ENCODE results near the gene RRP15. TPM values are rescaled to one million over a fixed set of nuclear protein-coding genes. Genes with fewer than 3 reads are reported as not detected.

The RRP15 gene
- total RNA-seq, 1 experiment from 2014 or later = 32.1 TPM

- BruUV-seq (replicated peaks) = TSS peak; percentile 71
- ATAC-seq (peak; percentile 14; the same call in 1 of the 2 replicates), DNase-seq (ENCODE audit: low read depth, low spot score) (no peak)
- Histone ChIP-seq H3K27ac (ENCODE audit: low read length) (peak overlapping the region; percentile 100), H3K36me3 (ENCODE audit: control insufficient read depth, insufficient read depth, low read length) (no peaks in the 10 kb centered on the region), H3K27me3 (ENCODE audit: control insufficient read depth, insufficient read depth, low read length) (no peaks in the 10 kb centered on the region), H3K9me3 (ENCODE audit: control insufficient read depth, insufficient read depth, low read depth, low read length) (no peaks in the 10 kb centered on the region), H3K4me3 (ENCODE audit: low read depth in 2 of 2, low read length in 2 of 2) (peak overlapping the region; percentile 97 to 98), H3K4me1 (ENCODE audit: control insufficient read depth, insufficient read depth, low read length) (peaks cover 45% of the 10 kb centered on the region)
- intact Hi-C loops (cut with micrococcal nuclease; ENCODE audit: unreplicated experiment) = loop anchor here (5.0 kb wide), 1 partner anchor 114 kb away; no protein-coding TSS in a partner anchor
- TF ChIP-seq POLR2AphosphoS5 (IDR thresholded peaks at IDR 0.05; ENCODE audit: low read depth, low read length) (peak; percentile 88), TCF7L2 (IDR thresholded peaks at IDR 0.05; ENCODE audit: low read depth, low read length) (no peak), SIN3A (IDR thresholded peaks at IDR 0.05; ENCODE audit: borderline replicate concordance, insufficient read depth, low read depth, low read length) (0 out of 2 replicates have a peak, but pooled peaks have one; percentile 60)
- ChIA-PET POLR2A (no interaction called here), CTCF (interaction anchor here (0.7 kb wide), 1 partner anchor 36 kb away, joined by 3 read pairs; no protein-coding TSS in a partner anchor)
- in situ Hi-C loops (cut with HindIII; ENCODE audit: low pct_unique_long_range_greater_than_20kb, low sequenced_read_pairs) = no loop called here
These were observed 62.9 kb downstream of the RRP15 start for GRCh38 chr1:218347723-218348627.

GRCh38 chr1:218348628-218349071 lies 63.6 kb downstream of the RRP15 start:
- DNase-seq (ENCODE audit: low read depth, low spot score) (no peak), ATAC-seq (no peak)
- in situ Hi-C loops (cut with HindIII; ENCODE audit: low pct_unique_long_range_greater_than_20kb, low sequenced_read_pairs) = no loop called here
- Histone ChIP-seq H3K4me3 (ENCODE audit: low read depth in 2 of 2, low read length in 2 of 2) (peak overlapping the region; percentile 97 to 98), H3K9me3 (ENCODE audit: control insufficient read depth, insufficient read depth, low read depth, low read length) (no peaks in the 10 kb centered on the region), H3K27ac (ENCODE audit: low read length) (peak overlapping the region; percentile 100), H3K4me1 (ENCODE audit: control insufficient read depth, insufficient read depth, low read length) (peaks cover 52% of the 10 kb centered on the region), H3K27me3 (ENCODE audit: control insufficient read depth, insufficient read depth, low read length) (no peaks in the 10 kb centered on the region), H3K36me3 (ENCODE audit: control insufficient read depth, insufficient read depth, low read length) (no peaks in the 10 kb centered on the region)
- ChIA-PET POLR2A (interaction anchor here (1.0 kb wide), 1 partner anchor 28 kb away, joined by 4 read pairs; no protein-coding TSS in a partner anchor), CTCF (interaction anchor here (0.7 kb wide), 1 partner anchor 36 kb away, joined by 3 read pairs; no protein-coding TSS in a partner anchor)
- no TSS peak for BruUV-seq (replicated peaks)
- TF ChIP-seq REST (IDR thresholded peaks at IDR 0.05; ENCODE audit: insufficient read depth in 1 of 2, low read depth in 2 of 2, low read length in 1 of 2) = no peak
- no peak for TF ChIP-seq TCF7L2 (IDR thresholded peaks at IDR 0.05; ENCODE audit: low read depth, low read length)
- no peak for TF ChIP-seq CTCF (IDR thresholded peaks at IDR 0.05)
- TF ChIP-seq SIN3A (IDR thresholded peaks at IDR 0.05; ENCODE audit: borderline replicate concordance, insufficient read depth, low read depth, low read length) = no peak
- TF ChIP-seq POLR2AphosphoS5 (IDR thresholded peaks at IDR 0.05; ENCODE audit: low read depth, low read length) = no peak
- intact Hi-C loops (cut with micrococcal nuclease; ENCODE audit: unreplicated experiment) = loop anchor here (5.0 kb wide), 1 partner anchor 114 kb away; no protein-coding TSS in a partner anchor

Data from Panc1 (cell line).